C4-2B (cell line): ENCODE measurements around the gene MYH6.

Source experiments
- H3K27ac ChIP-seq: fragments of 450-650 bp; 2 replicates; pipeline ENCODE4 v1.5.1; 2017
- CTCF ChIP-seq: fragments of 450-650 bp; conservative IDR thresholded peaks from 2 replicates; pipeline ENCODE4 v1.5.1; 2017; ENCODE audit warnings: mild to moderate bottlenecking
- ZFX ChIP-seq: fragments of 450-650 bp; IDR thresholded peaks from 2 replicates; pipeline ENCODE4 v1.6.1; 2017

The MYH6 gene

GRCh38 chr14:23347406-23348296 is 60.4 kb downstream of the MYH6 start:
- H3K27ac ChIP-seq = no peak overlapping the region
- TF ChIP-seq ZFX = no peak
- TF ChIP-seq CTCF = no peak

- TF ChIP-seq CTCF (no peak), ZFX (no peak)
- no peak overlapping the region for H3K27ac ChIP-seq
Observed at GRCh38 chr14:23346693-23347405, 61.2 kb downstream of the MYH6 start.

- no peak overlapping the region for H3K27ac ChIP-seq
- TF ChIP-seq CTCF = no peak; the same call in 1 of the 2 replicates
- no peak for TF ChIP-seq ZFX
Observed at GRCh38 chr14:23345987-23346692, 61.9 kb downstream of the MYH6 start.

GRCh38 chr14:23344481-23344880 is 63.6 kb downstream of the MYH6 start:
- TF ChIP-seq ZFX = no peak
- peak; percentile 9; the same call in 1 of the 2 replicates for TF ChIP-seq CTCF
- H3K27ac ChIP-seq = no peak overlapping the region

- H3K27ac ChIP-seq = no peak overlapping the region
- TF ChIP-seq CTCF = no peak
- TF ChIP-seq ZFX = no peak
Observed at GRCh38 chr14:23339506-23340268, 68.4 kb downstream of the MYH6 start.

- TF ChIP-seq CTCF (no peak), ZFX (no peak)
- H3K27ac ChIP-seq = no peak overlapping the region
Observed at GRCh38 chr14:23335623-23336022, 72.5 kb downstream of the MYH6 start.
